Measurements from ENCODE around the gene PAK4. TPM values are rescaled to one million over a fixed set of nuclear protein-coding genes. Genes with fewer than 3 reads are reported as not detected.
"Not testable (repeated sequence)": the region's sequence is repeated elsewhere in the genome, so short reads cannot be mapped to it uniquely, and the experiment has no call there.

Gene PAK4
- total and polyA plus RNA-seq, 3 donors from 2014 or later, result 61.0 to 88.3 (median 84.3) TPM

DNA sequence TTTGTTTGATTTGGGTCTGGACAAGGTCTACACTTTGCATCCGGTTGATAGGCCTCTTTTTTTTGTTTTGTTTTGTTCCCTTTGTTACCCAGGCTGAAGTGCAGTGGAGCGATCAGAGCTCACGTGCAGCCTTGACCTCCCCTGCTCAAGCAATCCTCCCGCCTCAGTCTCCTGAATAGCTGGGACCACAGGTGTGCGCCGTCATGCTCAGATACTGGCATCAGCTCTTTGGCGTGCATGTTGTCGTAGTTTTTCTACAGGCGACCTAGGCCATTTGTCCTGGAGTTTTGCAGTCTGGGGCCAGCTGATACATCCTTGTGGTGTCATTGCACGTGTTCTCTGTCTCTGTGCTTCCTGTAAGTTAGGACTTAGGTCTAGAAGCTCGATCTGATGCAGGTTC lies 16.3 kb downstream of the PAK4 start:
- WGBS, 2 donors, result 70 to 71% methylated on average over 11 of the region's 11 CpGs
- Histone ChIP-seq H3K4me1 (peaks cover 54% of the 10 kb centered on the region), H3K9me3 (no peaks in the 10 kb centered on the region), H3K27ac (no peak overlapping the region), H3K4me3 (no peak overlapping the region), H3K36me3 (ENCODE audit: low read depth, missing control alignments) (no peaks in the 10 kb centered on the region), H3K27me3 (no peaks in the 10 kb centered on the region)
- TF ChIP-seq POLR2A (IDR thresholded peaks at IDR 0.05), result no peak
- TF ChIP-seq, protein P1, sequence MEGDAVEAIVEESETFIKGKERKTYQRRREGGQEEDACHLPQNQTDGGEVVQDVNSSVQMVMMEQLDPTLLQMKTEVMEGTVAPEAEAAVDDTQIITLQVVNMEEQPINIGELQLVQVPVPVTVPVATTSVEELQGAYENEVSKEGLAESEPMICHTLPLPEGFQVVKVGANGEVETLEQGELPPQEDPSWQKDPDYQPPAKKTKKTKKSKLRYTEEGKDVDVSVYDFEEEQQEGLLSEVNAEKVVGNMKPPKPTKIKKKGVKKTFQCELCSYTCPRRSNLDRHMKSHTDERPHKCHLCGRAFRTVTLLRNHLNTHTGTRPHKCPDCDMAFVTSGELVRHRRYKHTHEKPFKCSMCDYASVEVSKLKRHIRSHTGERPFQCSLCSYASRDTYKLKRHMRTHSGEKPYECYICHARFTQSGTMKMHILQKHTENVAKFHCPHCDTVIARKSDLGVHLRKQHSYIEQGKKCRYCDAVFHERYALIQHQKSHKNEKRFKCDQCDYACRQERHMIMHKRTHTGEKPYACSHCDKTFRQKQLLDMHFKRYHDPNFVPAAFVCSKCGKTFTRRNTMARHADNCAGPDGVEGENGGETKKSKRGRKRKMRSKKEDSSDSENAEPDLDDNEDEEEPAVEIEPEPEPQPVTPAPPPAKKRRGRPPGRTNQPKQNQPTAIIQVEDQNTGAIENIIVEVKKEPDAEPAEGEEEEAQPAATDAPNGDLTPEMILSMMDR (IDR thresholded peaks at IDR 0.05), result no peak
- DNase-seq, result no peak
- intact Hi-C loops (cut with DNase I; ENCODE audit: low total_unique reads), result no loop called here

DNA sequence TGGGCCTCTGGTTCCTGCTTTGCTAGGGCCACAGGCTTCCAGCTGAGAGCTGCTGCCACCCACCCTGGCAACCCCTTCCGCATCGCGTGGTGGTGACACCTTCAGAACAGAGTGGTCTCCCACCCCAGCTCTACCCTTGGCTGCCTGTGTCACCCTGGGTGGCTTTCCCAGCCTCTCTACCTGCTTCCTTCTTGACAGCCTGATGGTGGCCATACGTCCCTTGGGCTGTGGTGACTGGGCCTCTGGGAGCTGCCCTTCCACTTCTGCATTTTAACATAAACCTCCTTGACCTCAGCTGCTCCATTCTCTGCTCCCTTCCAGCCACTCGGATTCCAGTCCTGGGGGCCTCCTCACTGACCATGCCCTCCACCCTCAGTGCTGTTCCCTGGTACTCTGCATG lies 17.0 kb downstream of the PAK4 start:
- no peaks in the 10 kb centered on the region for H3K36me3 ChIP-seq (ENCODE audit: low read depth, missing control alignments)
- H3K9me3 ChIP-seq, result no peaks in the 10 kb centered on the region
- no peak overlapping the region for H3K27ac ChIP-seq
- no peak overlapping the region for H3K4me3 ChIP-seq
- intact Hi-C loops (cut with DNase I; ENCODE audit: low total_unique reads), result no loop called here
- TF ChIP-seq POLR2A (IDR thresholded peaks at IDR 0.05), result no peak
- TF ChIP-seq, protein P1 (IDR thresholded peaks at IDR 0.05), result no peak
- WGBS, 2 donors, result 79 to 89% methylated on average over 5 of the region's 5 CpGs
- no peaks in the 10 kb centered on the region for H3K27me3 ChIP-seq
- peaks cover 49% of the 10 kb centered on the region for H3K4me1 ChIP-seq
- no peak for DNase-seq

DNA sequence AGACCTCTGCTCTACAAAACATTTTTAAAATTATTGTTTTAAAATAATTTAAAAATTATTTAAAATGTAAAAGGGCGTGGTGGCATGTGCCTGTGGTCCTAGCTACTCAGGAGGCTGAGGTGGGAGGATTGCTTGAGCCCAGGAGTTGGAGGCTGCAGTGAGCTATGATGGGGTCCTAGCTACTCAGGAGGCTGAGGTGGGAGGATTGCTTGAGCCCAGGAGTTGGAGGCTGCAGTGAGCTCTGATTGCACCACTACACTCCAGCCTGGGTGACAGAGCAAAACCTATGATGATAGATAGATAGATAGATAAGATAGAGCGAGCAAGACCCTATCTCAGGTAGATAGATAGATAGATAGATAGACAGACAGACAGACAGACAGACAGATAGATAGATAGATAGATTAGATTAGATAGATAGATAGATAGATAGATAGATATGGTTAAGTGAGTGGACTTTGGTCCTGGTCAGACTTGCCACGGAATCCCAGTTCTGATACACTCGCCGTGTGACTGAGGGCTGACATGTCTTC lies 18.2 kb downstream of the PAK4 start:
- H3K36me3 ChIP-seq (ENCODE audit: low read depth, missing control alignments); H3K4me3 ChIP-seq; intact Hi-C loops (cut with DNase I; ENCODE audit: low total_unique reads); DNase-seq; H3K27me3 ChIP-seq; H3K9me3 ChIP-seq: not testable (repeated sequence)
- 78 to 79% methylated on average over 5 of the region's 5 CpGs for WGBS, 2 donors
- peak overlapping the region in 1 of 2 donors; percentile 55 for H3K27ac ChIP-seq
- H3K4me1 ChIP-seq, result peaks cover 45% of the 10 kb centered on the region

DNA sequence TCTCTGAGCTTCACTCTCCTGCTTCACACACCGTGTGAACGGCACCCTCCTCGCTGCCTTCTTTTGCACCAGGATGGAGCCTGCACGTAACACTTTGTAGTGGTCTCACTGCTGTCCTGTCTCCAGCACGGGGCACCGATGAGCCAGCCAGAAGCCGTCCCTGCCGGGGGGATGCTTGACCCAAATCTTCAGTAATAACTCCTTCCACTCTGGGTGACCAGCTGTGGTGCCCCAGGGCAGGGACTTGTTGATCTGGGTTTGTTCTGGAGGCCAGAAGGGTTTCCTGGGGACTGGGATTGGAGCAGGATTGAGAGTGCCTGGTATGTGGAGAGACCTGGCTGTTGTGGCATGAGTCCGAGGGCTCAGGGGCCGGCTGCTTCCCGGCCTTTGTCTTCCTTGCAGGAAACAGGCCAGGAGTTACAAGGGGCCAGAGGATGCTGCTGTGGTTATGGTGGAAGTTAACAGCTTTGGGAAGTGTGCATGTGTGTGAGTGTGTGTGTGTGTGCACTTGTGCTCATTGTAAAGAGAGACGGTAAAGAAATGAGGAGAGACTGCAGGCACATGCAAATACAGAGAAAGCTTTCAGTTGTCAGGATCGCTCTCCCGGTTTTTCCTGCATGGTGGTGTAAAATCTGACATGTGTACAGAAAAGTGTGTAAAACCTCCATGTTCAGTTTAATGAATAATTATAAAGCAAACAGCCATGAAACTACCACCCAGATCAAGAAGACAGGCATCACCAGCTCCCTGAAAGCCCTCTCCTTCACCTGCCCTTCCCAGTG lies 18.9 kb downstream of the PAK4 start:
- Histone ChIP-seq H3K36me3 (ENCODE audit: low read depth, missing control alignments) (no peaks in the 10 kb centered on the region), H3K4me3 (no peak overlapping the region), H3K9me3 (no peaks in the 10 kb centered on the region), H3K27ac (peak overlapping the region; percentile 50 to 55), H3K27me3 (no peaks in the 10 kb centered on the region), H3K4me1 (peaks cover 39% of the 10 kb centered on the region)
- intact Hi-C loops (cut with DNase I; ENCODE audit: low total_unique reads), result no loop called here
- no peak for DNase-seq
- TF ChIP-seq POLR2A (IDR thresholded peaks at IDR 0.05), result no peak
- TF ChIP-seq, protein P1 (IDR thresholded peaks at IDR 0.05), result no peak
- 38 to 42% methylated on average over 14 of the region's 14 CpGs for WGBS, 2 donors

DNA sequence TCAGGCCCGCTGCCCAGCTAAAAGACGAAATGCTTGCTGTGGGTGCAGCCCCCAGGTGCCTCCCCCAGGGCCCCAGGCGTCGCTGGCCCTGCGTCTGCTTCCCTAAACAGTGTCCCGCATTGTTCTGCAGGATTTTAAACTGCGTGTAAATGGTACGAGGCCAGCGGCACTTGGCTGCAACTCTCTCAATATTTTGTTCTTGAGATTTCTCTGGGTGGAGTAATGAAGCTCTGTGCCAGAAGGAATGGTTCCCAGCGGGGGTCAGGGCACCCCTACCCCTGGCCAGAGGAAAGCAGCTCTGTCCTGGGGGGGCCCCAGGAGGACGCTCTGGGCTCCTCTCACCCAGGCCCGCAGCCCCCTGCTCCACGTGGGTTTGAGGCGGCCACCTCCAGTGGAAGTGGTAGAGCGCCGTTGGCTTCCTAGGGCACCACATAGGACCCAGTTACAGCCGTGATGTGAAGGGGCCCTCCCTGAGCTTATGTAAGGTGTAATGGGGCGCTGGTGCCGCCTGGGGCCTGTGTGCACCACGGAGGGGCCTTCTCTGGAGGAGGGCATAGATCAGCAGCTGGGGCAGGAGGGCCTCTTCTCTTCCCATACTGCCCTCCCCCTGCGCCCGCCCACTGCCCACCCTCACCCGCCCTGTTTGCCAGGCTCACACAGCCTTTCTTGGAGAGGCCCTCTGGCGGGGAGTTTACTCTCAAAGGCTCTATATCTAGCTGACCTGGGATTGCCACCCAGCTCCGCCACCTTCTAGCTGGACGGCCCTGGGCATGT lies 19.8 kb downstream of the PAK4 start:
- WGBS, 2 donors, result 38 to 51% methylated on average over 18 to 23 of the region's 26 CpGs
- no peak overlapping the region for H3K4me3 ChIP-seq
- H3K4me1 ChIP-seq, result peaks cover 30% of the 10 kb centered on the region
- peak overlapping the region; percentile 50 to 55 for H3K27ac ChIP-seq
- H3K9me3 ChIP-seq, result no peaks in the 10 kb centered on the region
- no peaks in the 10 kb centered on the region for H3K27me3 ChIP-seq
- H3K36me3 ChIP-seq (ENCODE audit: low read depth, missing control alignments), result no peaks in the 10 kb centered on the region
- DNase-seq, result peak; percentile 73
- TF ChIP-seq POLR2A (IDR thresholded peaks at IDR 0.05), result no peak
- TF ChIP-seq, protein P1 (IDR thresholded peaks at IDR 0.05), result no peak
- intact Hi-C loops (cut with DNase I; ENCODE audit: low total_unique reads), result no loop called here
